Colonic mucosa (tissue), 4 donors: Measurements from ENCODE around the gene TMEM51. TPM values are rescaled to one million over a fixed set of nuclear protein-coding genes. Genes with fewer than 3 reads are reported as not detected.

ENCODE experiments used
- DNase-seq: peaks from one replicate; pipeline ENCODE4 v3.0.0-alpha.2; 2020
- H3K27ac ChIP-seq: fragments of 200-600 bp; one replicate; pipeline ENCODE4 v1.8.0; 2021
- H3K27me3 ChIP-seq: fragments of 200-600 bp; one replicate; pipeline ENCODE4 v1.8.0; 2021
- H3K36me3 ChIP-seq: fragments of 200-600 bp; one replicate; pipeline ENCODE4 v1.8.0; 2021
- H3K4me1 ChIP-seq: fragments of 200-600 bp; one replicate; pipeline ENCODE4 v1.8.0; 2021; ENCODE audit warnings: mild to moderate bottlenecking
- H3K4me3 ChIP-seq: fragments of 200-600 bp; one replicate; pipeline ENCODE4 v1.8.0; 2021
- H3K9ac ChIP-seq, 2 donors: one replicate each; pipeline ENCODE4 v1.7.0; 2013; ENCODE audit warnings: control low read depth in 2 of 2, low read depth in 2 of 2, low read length in 2 of 2
- H3K9me3 ChIP-seq: fragments of 200-600 bp; one replicate; pipeline ENCODE4 v1.8.0; 2021
- intact Hi-C: fragments of 100-400 bp; cut with DNase I; formaldehyde crosslinking; loops from one replicate; pipeline ENCODE4 v1.14.1; 2022
- total RNA-seq, 2 donors: library from RNA; stranded (reverse); fragmentation: NEBNext Ultra II Directional in 1 of 2; extraction: Animal tissue kit (Norgen Biotek cat#: 25700) in 1 of 2; gene quantifications; one replicate each; pipeline ENCODE4 v1.2.1, GENCODE V29; 2021
- TF ChIP-seq, protein P1 (sequence below): fragments of 200-600 bp; IDR thresholded peaks from one replicate; pipeline ENCODE4 v1.8.0; 2022; ENCODE audit warnings: antibody characterized with exemption, mild to moderate bottlenecking
- donor health status: healthy.
- donor health status: DM: no; HTN: no; CAD: no.
- donor health status: DM: no; HTN: no; CAD: no.

The TMEM51 gene
- total RNA-seq, 2 donors from 2014 or later, result 21.3 to 28.6 TPM

DNA sequence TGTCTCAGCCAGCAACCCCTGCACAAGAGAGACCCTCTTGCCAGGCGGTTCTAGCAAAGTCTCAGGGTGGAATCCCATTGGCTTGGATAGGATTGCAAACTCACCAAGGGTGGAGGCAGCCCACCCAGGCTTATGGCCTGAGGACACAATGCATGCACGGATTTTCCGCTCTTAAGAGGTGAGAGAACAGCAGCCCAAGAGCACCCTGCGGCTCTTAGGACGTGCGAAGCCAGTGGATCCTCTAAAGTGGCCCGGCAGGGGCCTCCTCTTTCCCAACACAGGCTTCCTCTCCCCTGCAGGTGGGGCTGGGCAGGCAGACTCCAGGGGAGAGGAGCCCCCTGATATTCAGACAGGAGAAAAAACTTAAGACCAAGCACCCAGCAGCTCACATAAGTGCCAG is 31.2 kb upstream of the TMEM51 start:
- Histone ChIP-seq H3K4me3 (no peak overlapping the region), H3K4me1 (no peaks in the 10 kb centered on the region), H3K36me3 (no peaks in the 10 kb centered on the region), H3K9ac (no peak overlapping the region), H3K27ac (no peak overlapping the region), H3K9me3 (no peaks in the 10 kb centered on the region), H3K27me3 (no peaks in the 10 kb centered on the region)
- intact Hi-C loops, result loop anchor here (10.0 kb wide), 1 partner anchor 312 kb away; the partner anchor contains the start of gene CTRC
- no peak for DNase-seq
- TF ChIP-seq, protein P1, sequence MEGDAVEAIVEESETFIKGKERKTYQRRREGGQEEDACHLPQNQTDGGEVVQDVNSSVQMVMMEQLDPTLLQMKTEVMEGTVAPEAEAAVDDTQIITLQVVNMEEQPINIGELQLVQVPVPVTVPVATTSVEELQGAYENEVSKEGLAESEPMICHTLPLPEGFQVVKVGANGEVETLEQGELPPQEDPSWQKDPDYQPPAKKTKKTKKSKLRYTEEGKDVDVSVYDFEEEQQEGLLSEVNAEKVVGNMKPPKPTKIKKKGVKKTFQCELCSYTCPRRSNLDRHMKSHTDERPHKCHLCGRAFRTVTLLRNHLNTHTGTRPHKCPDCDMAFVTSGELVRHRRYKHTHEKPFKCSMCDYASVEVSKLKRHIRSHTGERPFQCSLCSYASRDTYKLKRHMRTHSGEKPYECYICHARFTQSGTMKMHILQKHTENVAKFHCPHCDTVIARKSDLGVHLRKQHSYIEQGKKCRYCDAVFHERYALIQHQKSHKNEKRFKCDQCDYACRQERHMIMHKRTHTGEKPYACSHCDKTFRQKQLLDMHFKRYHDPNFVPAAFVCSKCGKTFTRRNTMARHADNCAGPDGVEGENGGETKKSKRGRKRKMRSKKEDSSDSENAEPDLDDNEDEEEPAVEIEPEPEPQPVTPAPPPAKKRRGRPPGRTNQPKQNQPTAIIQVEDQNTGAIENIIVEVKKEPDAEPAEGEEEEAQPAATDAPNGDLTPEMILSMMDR, result no peak

DNA sequence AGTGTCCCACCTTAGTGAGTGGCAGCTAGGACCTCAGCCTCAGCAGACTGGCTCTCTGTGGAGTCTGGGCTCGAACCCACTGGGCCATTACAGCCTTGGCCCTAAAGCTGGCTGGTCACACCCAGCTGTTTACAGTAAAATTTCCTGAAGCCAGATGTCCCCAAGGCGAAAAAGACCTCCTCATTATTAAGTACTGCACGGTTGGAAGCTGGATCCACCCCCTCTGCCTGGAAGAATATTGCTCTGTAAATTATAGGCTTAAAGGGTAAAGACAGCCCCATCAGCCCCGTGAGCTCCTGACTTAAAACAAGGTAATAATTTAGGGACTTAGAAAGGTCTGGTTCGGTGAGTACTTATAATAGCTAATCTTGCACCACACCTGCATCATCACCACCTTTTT is 30.3 kb upstream of the TMEM51 start:
- Histone ChIP-seq H3K4me3 (no peak overlapping the region), H3K27ac (no peak overlapping the region), H3K36me3 (no peaks in the 10 kb centered on the region), H3K27me3 (no peaks in the 10 kb centered on the region), H3K4me1 (no peaks in the 10 kb centered on the region), H3K9ac (no peak overlapping the region), H3K9me3 (no peaks in the 10 kb centered on the region)
- DNase-seq, result no peak
- TF ChIP-seq, protein P1, result no peak
- intact Hi-C loops, result loop anchor here (10.0 kb wide), 1 partner anchor 312 kb away; the partner anchor contains the start of gene CTRC

DNA sequence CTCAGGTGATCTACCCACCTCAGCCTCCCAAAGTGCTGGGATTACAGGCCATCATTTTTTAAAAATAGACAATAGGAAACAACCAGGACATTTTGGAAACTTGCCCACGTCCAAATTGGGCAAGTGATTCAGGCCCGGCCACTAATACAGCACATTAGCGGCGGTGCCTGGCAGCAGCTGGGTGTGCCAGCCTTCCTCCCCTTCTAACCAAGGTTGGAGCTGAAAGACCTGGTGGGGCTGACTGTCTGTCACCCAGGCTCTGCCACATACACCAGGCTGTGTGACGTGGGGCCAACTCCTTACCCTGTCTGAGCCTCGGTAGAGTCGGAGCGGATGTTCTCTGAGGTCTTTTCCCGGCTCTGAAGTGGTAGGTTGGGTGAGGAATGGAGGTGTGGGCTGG is 29.6 kb upstream of the TMEM51 start:
- no peak overlapping the region for H3K4me3 ChIP-seq
- TF ChIP-seq, protein P1, result no peak
- H3K36me3 ChIP-seq, result no peaks in the 10 kb centered on the region
- H3K27me3 ChIP-seq, result no peaks in the 10 kb centered on the region
- H3K9ac ChIP-seq, result no peak overlapping the region
- no peaks in the 10 kb centered on the region for H3K9me3 ChIP-seq
- no peak for DNase-seq
- intact Hi-C loops, result loop anchor here (10.0 kb wide), 1 partner anchor 311 kb away; the partner anchor contains the start of gene CTRC
- no peak overlapping the region for H3K27ac ChIP-seq
- H3K4me1 ChIP-seq, result no peaks in the 10 kb centered on the region

DNA sequence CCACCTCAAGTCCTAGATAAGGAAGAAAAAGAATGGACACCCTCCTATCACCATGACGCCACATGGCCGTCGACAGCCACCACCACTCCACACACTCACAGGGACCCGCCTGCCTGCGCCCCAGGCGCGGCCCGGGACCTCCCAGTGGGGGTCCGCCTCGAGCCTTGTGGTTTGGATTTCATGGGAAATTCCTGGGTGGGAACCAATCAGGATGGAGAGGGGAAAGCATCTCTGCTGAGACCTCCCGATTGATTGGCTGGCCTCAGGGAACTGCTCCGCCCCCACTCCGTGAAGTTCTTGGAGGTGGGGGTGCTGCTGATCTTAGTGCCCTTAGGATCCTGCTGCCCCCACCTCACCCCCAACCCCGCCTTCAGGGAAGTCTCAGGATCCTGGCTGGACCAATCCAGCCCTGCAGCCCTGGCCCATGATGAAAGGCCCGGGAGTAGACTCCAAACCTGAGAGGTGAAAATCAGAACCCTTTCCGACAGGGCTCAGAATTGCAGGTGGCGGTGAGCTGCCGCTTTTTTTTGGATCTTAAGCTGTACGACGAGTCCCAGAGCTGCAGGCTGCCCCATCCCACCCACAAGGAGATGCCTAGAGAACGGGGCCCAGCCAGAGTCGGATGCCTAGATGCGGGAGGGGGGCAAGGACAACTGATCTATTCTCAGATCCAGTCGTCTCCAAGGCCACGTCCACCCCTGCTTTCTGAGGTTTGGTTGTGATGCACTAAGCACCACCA is 29.0 kb upstream of the TMEM51 start:
- TF ChIP-seq, protein P1, result no peak
- H3K27me3 ChIP-seq, result no peaks in the 10 kb centered on the region

DNA sequence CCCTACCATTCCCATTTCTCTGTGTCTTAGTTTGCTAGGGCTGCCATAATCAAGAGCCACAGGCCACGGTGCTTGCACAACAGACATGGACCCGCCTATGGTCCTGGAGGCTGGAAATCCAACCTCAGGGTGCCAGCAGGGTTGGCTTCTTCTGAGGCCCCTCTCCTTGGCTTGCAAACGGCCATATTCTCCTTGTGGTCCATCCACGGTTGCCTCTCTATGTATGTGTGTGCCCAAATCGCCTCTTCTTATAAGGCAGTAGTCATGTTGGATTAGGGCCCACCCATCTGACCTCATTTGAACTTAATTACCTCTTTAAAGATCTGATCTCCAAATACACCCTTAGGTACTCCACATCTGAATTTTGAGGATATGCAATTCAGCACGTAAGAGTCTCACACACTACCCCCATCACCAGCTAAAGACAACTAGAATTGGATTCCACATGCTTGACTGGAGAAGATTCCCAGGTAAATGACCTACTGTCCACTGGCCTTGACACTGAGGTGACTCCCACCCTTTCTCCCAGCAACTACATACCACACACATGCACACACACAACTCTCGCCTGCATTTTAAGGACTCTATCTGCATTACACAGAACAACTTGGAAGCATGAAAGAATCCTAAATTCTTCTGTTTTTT is 28.3 kb upstream of the TMEM51 start:
- Histone ChIP-seq H3K27ac (no peak overlapping the region), H3K4me3 (no peak overlapping the region), H3K27me3 (no peaks in the 10 kb centered on the region), H3K4me1 (no peaks in the 10 kb centered on the region), H3K9ac (no peak overlapping the region), H3K36me3 (no peaks in the 10 kb centered on the region), H3K9me3 (no peaks in the 10 kb centered on the region)
- intact Hi-C loops, result loop anchor here (5.0 to 10.0 kb wide), 2 partner anchors 147 to 310 kb away; partner anchors contain the start of gene CTRC
- DNase-seq, result no peak
- TF ChIP-seq, protein P1, result no peak

More for the DNA sequence above, 29.0 kb upstream of the TMEM51 start:
- DNase-seq, result no peak
- Histone ChIP-seq H3K9ac (no peak overlapping the region), H3K27ac (no peak overlapping the region), H3K4me3 (no peak overlapping the region), H3K4me1 (no peaks in the 10 kb centered on the region), H3K36me3 (no peaks in the 10 kb centered on the region), H3K9me3 (no peaks in the 10 kb centered on the region)
- intact Hi-C loops, result loop anchor here (5.0 to 10.0 kb wide), 2 partner anchors 148 to 310 kb away; partner anchors contain the start of gene CTRC
